Kidney epithelial cell (primary cell): ENCODE measurements around the gene ATCAY. TPM values are rescaled to one million over a fixed set of nuclear protein-coding genes. Genes with fewer than 3 reads are reported as not detected.
"Not testable (repeated sequence)": the region's sequence is repeated elsewhere in the genome, so short reads cannot be mapped to it uniquely, and the experiment has no call there.

Source experiments
- DNase-seq: peaks from one replicate; pipeline ENCODE4 v3.0.0-alpha.2; 2010; ENCODE audit warnings: low read depth
- H3K27me3 ChIP-seq: 2 replicates; pipeline ENCODE4 v1.6.0; 2011; ENCODE audit warnings: low read length; ENCODE audit not compliant: control insufficient read depth, insufficient read depth
- H3K36me3 ChIP-seq: 2 replicates; pipeline ENCODE4 v1.5.1; 2011; ENCODE audit warnings: low read length; ENCODE audit not compliant: control insufficient read depth, insufficient read depth
- H3K4me3 ChIP-seq: 2 replicates; pipeline ENCODE4 v1.5.1; 2011; ENCODE audit warnings: low read depth, mild to moderate bottlenecking, control low read depth, low read length
- total RNA-seq: library from RNA; depleted of rRNA; stranded (reverse); fragments of >200 nt; gene quantifications from 2 replicates; pipeline ENCODE4 v1.2.3, GENCODE V29; 2015
- TF ChIP-seq, protein P1 (sequence below): IDR thresholded peaks from 2 replicates; pipeline ENCODE4 v1.5.1; 2011; ENCODE audit warnings: mild to moderate bottlenecking, moderate library complexity, low read length, control low read depth, inconsistent platforms; ENCODE audit not compliant: insufficient read depth, poor library complexity, severe bottlenecking

Gene ATCAY
- total RNA-seq, 1 donor from 2014 or later, result not detected

- DNase-seq, result no peak
- TF ChIP-seq, protein P1, sequence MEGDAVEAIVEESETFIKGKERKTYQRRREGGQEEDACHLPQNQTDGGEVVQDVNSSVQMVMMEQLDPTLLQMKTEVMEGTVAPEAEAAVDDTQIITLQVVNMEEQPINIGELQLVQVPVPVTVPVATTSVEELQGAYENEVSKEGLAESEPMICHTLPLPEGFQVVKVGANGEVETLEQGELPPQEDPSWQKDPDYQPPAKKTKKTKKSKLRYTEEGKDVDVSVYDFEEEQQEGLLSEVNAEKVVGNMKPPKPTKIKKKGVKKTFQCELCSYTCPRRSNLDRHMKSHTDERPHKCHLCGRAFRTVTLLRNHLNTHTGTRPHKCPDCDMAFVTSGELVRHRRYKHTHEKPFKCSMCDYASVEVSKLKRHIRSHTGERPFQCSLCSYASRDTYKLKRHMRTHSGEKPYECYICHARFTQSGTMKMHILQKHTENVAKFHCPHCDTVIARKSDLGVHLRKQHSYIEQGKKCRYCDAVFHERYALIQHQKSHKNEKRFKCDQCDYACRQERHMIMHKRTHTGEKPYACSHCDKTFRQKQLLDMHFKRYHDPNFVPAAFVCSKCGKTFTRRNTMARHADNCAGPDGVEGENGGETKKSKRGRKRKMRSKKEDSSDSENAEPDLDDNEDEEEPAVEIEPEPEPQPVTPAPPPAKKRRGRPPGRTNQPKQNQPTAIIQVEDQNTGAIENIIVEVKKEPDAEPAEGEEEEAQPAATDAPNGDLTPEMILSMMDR, result no peak
- H3K36me3 ChIP-seq, result no peaks in the 10 kb centered on the region
- no peak overlapping the region for H3K4me3 ChIP-seq
- H3K27me3 ChIP-seq, result no peaks in the 10 kb centered on the region
Observed at GRCh38 chr19:3923096-3923758, 42.7 kb downstream of the ATCAY start.

- TF ChIP-seq, protein P1, result no peak
- Histone ChIP-seq H3K4me3 (no peak overlapping the region), H3K36me3 (no peaks in the 10 kb centered on the region), H3K27me3 (no peaks in the 10 kb centered on the region)
- no peak for DNase-seq
Observed at GRCh38 chr19:3923912-3924311, 43.4 kb downstream of the ATCAY start.

GRCh38 chr19:3931041-3931440, 50.6 kb downstream of the ATCAY start:
- DNase-seq, result no peak
- Histone ChIP-seq H3K4me3 (no peak overlapping the region), H3K36me3 (no peaks in the 10 kb centered on the region), H3K27me3 (peaks cover 14% of the 10 kb centered on the region)
- TF ChIP-seq, protein P1, result no peak

GRCh38 chr19:3932931-3933810, 52.7 kb downstream of the ATCAY start, which contains the start of gene NMRK2:
Gene NMRK2, plus strand, starts transcription at chr19:3933069. Its CDS starts 603 bp downstream, at chr19:3933672.
- Histone ChIP-seq H3K27me3 (peaks cover 17% of the 10 kb centered on the region), H3K4me3 (no peak within 1 kb of the TSS), H3K36me3 (no peaks in the 10 kb centered on the region)
- DNase-seq, result no peak
- TF ChIP-seq, protein P1, result no peak

DNA sequence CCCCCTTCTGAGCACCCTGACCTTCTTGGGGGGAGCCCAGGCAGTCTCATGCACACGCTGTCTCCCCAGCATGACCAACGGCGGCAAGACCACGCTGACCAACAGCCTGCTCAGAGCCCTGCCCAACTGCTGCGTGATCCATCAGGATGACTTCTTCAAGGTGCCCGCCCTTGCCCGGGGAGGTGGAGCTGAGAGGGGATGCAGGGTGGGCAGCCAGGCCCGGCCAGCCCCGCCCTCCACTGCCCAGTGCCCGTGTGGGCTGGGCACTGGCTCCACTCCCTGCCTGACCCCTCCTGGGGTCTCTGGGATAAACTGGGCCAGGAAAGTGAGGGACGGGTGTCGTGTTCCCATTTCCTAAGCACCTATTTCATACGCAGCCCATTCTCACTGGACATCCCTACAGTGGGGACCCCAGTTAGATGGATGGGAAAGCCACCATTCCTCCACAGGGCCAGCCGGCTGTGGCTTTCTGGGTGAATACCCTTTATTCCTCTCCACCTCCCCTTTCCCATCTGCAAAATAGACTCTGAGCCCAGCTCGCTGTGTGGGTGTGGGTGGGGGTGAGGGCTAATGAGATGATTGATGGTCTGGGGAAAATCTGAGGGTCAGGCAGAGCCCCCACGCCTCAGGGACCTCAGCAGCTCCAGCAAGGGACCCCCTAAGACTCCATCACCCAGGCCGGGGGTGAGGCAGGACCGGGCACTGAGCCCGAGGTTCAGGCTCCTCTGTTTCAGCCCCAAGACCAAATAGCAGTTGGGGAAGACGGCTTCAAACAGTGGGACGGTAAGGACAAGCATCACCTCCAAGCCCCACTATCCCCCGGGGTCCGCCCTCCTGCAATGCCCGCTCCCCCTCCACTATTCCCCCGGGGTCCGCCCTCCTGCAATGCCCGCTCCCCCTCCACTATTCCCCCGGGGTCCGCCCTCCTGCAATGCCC, 56.3 kb downstream of the ATCAY start:
- no peak overlapping the region for H3K4me3 ChIP-seq
- peaks cover 17% of the 10 kb centered on the region for H3K27me3 ChIP-seq
- TF ChIP-seq, protein P1, result no peak
- H3K36me3 ChIP-seq, result no peaks in the 10 kb centered on the region
- DNase-seq, result no peak

- peaks cover 11% of the 10 kb centered on the region for H3K27me3 ChIP-seq
- not testable (repeated sequence) for H3K4me3 ChIP-seq, H3K36me3 ChIP-seq, DNase-seq
Observed at GRCh38 chr19:3938300-3938950, 57.9 kb downstream of the ATCAY start.
